GM12892 (cell line): Measurements from ENCODE around the gene CA9.

Experiments used
- DNase-seq: peaks from one replicate; pipeline ENCODE4 v3.0.0; 2011; ENCODE audit not compliant: insufficient read length
- FAIRE-seq: peaks from 2 replicates; lab custom pipeline; 2011; peaks lifted over from hg19 to GRCh38; lab: Jason Lieb, UNC
- POLR2A ChIP-seq: IDR thresholded peaks from 2 replicates; pipeline ENCODE4 v1.6.1; 2011; ENCODE audit warnings: low read depth, low read length, control low read depth
- POLR2AphosphoS5 ChIP-seq: IDR thresholded peaks from 2 replicates; pipeline ENCODE4 v1.6.1; 2011; ENCODE audit warnings: low read depth, low read length, control low read depth
- TAF1 ChIP-seq: IDR thresholded peaks from 2 replicates; pipeline ENCODE4 v1.6.1; 2011; ENCODE audit warnings: low read depth, mild to moderate bottlenecking, control low read depth, low read length, borderline replicate concordance

Gene CA9

GRCh38 chr9:35690294-35690613 lies 16.5 kb downstream of the CA9 start:
- FAIRE-seq (no peak), DNase-seq (no peak)
- no peak for TF ChIP-seq POLR2A
- TF ChIP-seq TAF1: no peak
- TF ChIP-seq POLR2AphosphoS5: no peak

DNA sequence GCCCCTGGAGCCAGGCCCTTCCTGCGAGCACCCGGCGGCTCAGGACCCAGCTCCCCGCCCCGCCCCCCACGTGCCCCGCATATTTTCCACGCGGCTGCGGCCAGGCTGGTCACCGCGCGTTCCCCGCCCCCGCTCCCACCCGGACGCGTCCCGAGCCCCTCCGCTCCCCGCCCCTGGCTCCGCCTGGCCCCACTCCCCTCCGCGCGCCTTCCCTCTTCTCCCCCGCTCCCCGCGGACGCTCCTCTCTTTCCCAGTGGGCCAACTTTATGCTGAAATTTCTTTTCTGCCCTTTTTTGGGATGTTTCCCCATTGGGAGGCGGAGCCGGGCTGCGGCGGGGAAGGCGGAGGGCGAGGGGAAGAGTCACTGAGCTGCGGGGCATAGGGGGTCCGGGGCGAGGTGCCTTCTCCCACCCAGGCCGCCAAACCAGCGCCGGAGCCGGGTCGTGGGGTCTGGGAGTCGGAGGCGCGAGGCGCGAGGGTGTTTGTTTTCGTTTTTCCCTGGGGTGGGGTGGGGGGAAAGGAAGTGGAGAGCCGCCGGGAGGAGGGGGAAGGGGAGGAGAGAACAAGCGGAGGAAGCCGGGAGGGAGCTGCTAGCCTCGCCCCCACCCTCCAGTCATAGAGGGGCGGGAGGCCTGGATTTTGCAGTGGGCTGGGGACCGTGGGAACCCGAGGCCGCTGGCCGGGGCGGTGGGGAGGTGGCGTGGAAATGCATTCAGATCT lies 17.0 kb downstream of the CA9 start:
- FAIRE-seq (no peak), DNase-seq (peak; percentile 62)
- TF ChIP-seq TAF1 (no peak), POLR2A (no peak), POLR2AphosphoS5 (no peak)

DNA sequence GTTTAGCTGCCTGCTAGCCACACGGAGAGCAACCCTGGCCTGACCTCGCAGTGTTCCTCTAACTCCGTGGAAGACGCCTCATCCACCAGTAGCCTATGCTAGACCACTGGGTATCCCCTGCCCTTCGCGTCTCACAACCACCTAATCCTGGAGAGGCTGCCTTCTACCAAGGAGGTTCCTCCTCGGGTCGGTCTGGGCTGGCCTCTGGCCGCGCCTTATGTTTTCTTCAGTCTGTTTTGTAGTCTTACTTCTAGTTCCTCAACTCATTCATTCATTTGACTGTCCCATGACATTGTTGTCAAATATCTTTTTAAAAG lies 17.6 kb downstream of the CA9 start:
- no peak for TF ChIP-seq TAF1
- DNase-seq (no peak), FAIRE-seq (no peak)

- DNase-seq: no peak
- FAIRE-seq: no peak
- TF ChIP-seq POLR2AphosphoS5 (no peak), TAF1 (no peak), POLR2A (no peak)
Measured at GRCh38 chr9:35691757-35692301, 18.1 kb downstream of the CA9 start.

DNA sequence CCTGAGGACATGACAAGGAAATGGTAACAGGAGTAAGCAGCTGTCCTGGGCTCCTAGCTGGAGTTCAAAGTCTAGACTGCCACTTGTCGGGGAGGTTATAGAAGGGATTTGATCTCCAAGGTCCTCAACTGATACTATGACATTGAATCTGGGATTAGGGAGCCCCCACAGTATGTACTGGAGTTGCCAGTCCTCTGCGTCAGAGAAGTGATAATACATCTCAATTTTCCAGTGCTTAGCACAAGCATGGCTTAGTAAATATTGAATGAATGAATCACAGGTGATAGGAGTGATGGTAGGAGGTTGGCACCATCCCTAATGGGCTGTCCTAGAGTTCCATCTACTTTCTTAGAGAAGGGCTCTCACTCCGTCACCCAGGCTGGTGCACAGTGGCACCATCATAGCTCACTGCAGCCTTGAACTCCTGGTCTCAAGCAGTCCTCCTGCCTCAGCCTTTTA lies 22.2 kb downstream of the CA9 start:
- TF ChIP-seq TAF1 (no peak), POLR2AphosphoS5 (no peak), POLR2A (no peak)
- DNase-seq (no peak), FAIRE-seq (no peak)

GRCh38 chr9:35696520-35697215 lies 22.9 kb downstream of the CA9 start:
- TF ChIP-seq POLR2AphosphoS5 (no peak), POLR2A (no peak), TAF1 (no peak)
- peak; percentile 90 for FAIRE-seq
- peak; percentile 67 for DNase-seq

DNA sequence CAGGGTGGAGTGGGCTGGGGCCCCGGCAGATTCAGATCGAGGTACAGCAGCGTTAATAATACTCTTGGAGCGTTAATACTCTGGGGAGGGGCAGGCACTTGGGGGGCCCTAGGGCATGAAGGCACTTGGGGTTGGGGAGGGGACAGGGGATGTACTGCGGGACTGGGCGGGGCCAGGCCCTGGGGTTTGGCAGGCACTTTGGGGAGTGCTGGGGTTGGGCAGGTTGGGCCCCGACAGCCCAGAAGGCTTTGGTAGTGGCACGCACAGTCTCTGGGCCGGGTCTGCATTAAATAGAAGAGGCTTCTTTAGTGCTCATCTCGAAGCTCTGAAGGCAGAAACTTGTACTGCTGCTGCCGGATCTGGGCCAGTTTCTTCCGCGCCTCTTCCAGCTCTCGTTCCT lies 23.8 kb downstream of the CA9 start:
- TF ChIP-seq POLR2AphosphoS5: no peak
- no peak for TF ChIP-seq TAF1
- no peak for TF ChIP-seq POLR2A
- no peak for FAIRE-seq
- DNase-seq: no peak

- TF ChIP-seq TAF1: no peak
- no peak for TF ChIP-seq POLR2AphosphoS5
- no peak for TF ChIP-seq POLR2A
- DNase-seq (no peak), FAIRE-seq (no peak)
Measured at GRCh38 chr9:35698231-35698630, 24.5 kb downstream of the CA9 start.

DNA sequence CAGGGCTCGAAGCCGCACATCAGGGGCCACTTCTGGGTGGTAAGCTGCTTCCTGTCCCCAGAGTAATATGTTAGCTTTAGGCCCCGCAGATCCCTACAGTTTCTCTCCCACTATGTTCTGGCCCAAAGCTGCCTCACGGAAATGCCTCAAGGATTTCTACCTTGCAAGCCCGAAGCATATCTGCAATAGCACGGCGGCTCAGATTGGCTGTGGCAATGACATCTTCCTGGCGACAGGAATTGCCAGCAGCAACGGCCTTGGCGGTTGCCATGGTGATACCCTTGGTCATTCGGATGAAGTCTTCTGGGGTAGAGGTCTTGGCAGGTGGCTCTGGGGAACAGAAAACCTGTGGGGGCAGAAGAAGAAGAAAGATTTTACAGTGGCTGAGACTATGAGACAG lies 26.3 kb downstream of the CA9 start:
- TF ChIP-seq POLR2AphosphoS5 (no peak), POLR2A (no peak), TAF1 (no peak)
- FAIRE-seq (no peak), DNase-seq (no peak)

GRCh38 chr9:35700942-35701341 lies 27.2 kb downstream of the CA9 start:
- FAIRE-seq (no peak), DNase-seq (no peak)
- TF ChIP-seq TAF1 (no peak), POLR2AphosphoS5 (no peak), POLR2A (no peak)

- TF ChIP-seq POLR2A (no peak), TAF1 (no peak), POLR2AphosphoS5 (no peak)
- DNase-seq: no peak
- FAIRE-seq: no peak
Measured at GRCh38 chr9:35702696-35703095, 29.0 kb downstream of the CA9 start.
